Activated effector memory CD4-positive, alpha-beta T cell treated with Interleukin-2 at 50 U/mL for 16 hours (primary cell): ENCODE results near the gene BSX.

Experiments used
- DNase-seq: peaks from one replicate; pipeline ENCODE4 v3.0.0-alpha.2; 2020

BSX gene

GRCh38 chr11:122981388-122982264 is at the start of gene BSX:
TSS of gene BSX (minus strand) at chr11:122981834. CDS start at chr11:122981671, 163 bp downstream.
- peak; percentile 25 for DNase-seq

GRCh38 chr11:123030517-123030916 is 48.9 kb upstream of the BSX start:
- no peak for DNase-seq

- DNase-seq, result no peak
These were observed 39.3 kb upstream of the BSX start for GRCh38 chr11:123020968-123021367.

- DNase-seq, result no peak
These were observed 37.1 kb upstream of the BSX start for GRCh38 chr11:123018702-123019101.

GRCh38 chr11:123011510-123011909 is 29.9 kb upstream of the BSX start:
- DNase-seq, result no peak

GRCh38 chr11:123006860-123007542 is 25.4 kb upstream of the BSX start:
- no peak for DNase-seq

- no peak for DNase-seq
These were observed 19.1 kb upstream of the BSX start for GRCh38 chr11:123000721-123001120.

GRCh38 chr11:122998727-122999366 is 17.2 kb upstream of the BSX start:
- no peak for DNase-seq

GRCh38 chr11:122995526-122995925 is 13.9 kb upstream of the BSX start:
- DNase-seq, result no peak

- DNase-seq, result no peak
These were observed 2.8 kb upstream of the BSX start for GRCh38 chr11:122984186-122985011.

- no peak for DNase-seq
These were observed 2.0 kb upstream of the BSX start for GRCh38 chr11:122983438-122984185.

GRCh38 chr11:122979815-122980595 is 1.6 kb downstream of the BSX start:
- no peak for DNase-seq

- DNase-seq, result no peak
These were observed 2.4 kb downstream of the BSX start for GRCh38 chr11:122979103-122979814.

GRCh38 chr11:122978299-122978620 is 3.4 kb downstream of the BSX start:
- DNase-seq, result no peak

GRCh38 chr11:122977470-122978298 is 4.0 kb downstream of the BSX start:
- DNase-seq, result no peak

GRCh38 chr11:122976734-122977469 is 4.7 kb downstream of the BSX start:
- DNase-seq, result no peak

GRCh38 chr11:122976061-122976733 is 5.4 kb downstream of the BSX start:
- DNase-seq, result no peak

GRCh38 chr11:122963961-122964360 is 17.7 kb downstream of the BSX start:
- no peak for DNase-seq
